ENCODE measurements around the gene LTB4R2. TPM values are rescaled to one million over a fixed set of nuclear protein-coding genes. Genes with fewer than 3 reads are reported as not detected.

LTB4R2 gene
- polyA plus RNA-seq, 2 of the 4 experiments (the other 2 are of a cell fraction): 5.8 to 8.6 TPM

DNA sequence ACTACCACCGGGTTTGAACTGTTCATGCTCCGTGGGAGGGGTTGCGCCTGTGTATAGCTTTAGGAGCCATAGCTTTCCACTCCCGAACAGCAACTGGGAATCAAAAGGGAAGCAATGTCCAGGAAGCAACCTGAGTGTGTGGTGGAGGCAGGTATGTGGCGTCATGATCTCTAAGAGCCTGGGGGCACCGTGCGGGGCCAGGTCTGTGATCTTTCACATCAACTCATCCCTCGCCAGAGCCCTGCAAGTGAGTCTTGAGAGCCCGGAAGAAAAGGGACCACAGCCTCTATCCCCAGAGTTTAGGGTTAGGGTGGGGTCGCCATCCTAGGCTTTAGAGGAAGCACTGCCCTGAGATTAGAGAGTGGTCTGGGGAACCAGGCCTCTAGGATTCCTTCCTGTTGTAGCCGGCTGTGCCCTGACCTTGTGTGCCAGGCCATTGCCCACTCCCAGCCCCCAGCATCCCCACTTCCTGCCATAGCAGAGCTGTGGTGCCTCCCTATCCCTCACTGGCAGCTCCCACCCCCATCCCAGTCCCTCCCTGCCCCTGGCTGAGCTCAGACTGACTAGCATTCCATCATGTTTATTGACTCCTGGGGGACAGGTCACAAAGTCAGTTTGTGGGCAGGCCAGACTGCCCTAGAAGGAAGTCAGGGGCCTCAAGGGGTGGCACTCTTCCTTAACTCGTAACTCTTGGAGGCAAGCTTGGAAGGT lies 25.7 kb downstream of the LTB4R2 start:
- FAIRE-seq (no peak), DNase-seq (ENCODE audit: low read depth in 1 of 2, low spot score in 1 of 2) (no peak), ATAC-seq (no peak)
- Histone ChIP-seq H3K27ac (no peak overlapping the region), H3K9me3 (no peaks in the 10 kb centered on the region), H3K4me2 (no peak overlapping the region), H3K4me3 (no peak overlapping the region), H3K4me1 (peaks cover 3% of the 10 kb centered on the region; the same call in 1 of the 3 replicates)
- no peak for TF ChIP-seq CBX8 (IDR thresholded peaks at IDR 0.05)
- no peak for TF ChIP-seq GATA3 (IDR thresholded peaks at IDR 0.05; ENCODE audit: borderline replicate concordance)
- TF ChIP-seq PHF8 (IDR thresholded peaks at IDR 0.05; ENCODE audit: borderline replicate concordance, low read depth): no peak
- no peak for TF ChIP-seq TFCP2L1 (CRISPR knock-in tag; IDR thresholded peaks at IDR 0.05)
- no peak for TF ChIP-seq E2F6 (IDR thresholded peaks at IDR 0.05; ENCODE audit: borderline replicate concordance, low read depth)
- TF ChIP-seq ZNF302 (CRISPR knock-in tag; IDR thresholded peaks at IDR 0.05): no peak
- TF ChIP-seq, protein P1, sequence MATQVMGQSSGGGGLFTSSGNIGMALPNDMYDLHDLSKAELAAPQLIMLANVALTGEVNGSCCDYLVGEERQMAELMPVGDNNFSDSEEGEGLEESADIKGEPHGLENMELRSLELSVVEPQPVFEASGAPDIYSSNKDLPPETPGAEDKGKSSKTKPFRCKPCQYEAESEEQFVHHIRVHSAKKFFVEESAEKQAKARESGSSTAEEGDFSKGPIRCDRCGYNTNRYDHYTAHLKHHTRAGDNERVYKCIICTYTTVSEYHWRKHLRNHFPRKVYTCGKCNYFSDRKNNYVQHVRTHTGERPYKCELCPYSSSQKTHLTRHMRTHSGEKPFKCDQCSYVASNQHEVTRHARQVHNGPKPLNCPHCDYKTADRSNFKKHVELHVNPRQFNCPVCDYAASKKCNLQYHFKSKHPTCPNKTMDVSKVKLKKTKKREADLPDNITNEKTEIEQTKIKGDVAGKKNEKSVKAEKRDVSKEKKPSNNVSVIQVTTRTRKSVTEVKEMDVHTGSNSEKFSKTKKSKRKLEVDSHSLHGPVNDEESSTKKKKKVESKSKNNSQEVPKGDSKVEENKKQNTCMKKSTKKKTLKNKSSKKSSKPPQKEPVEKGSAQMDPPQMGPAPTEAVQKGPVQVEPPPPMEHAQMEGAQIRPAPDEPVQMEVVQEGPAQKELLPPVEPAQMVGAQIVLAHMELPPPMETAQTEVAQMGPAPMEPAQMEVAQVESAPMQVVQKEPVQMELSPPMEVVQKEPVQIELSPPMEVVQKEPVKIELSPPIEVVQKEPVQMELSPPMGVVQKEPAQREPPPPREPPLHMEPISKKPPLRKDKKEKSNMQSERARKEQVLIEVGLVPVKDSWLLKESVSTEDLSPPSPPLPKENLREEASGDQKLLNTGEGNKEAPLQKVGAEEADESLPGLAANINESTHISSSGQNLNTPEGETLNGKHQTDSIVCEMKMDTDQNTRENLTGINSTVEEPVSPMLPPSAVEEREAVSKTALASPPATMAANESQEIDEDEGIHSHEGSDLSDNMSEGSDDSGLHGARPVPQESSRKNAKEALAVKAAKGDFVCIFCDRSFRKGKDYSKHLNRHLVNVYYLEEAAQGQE (IDR thresholded peaks at IDR 0.05): no peak
- no peak for TF ChIP-seq JUN (IDR thresholded peaks at IDR 0.05)
- no peak for TF ChIP-seq SREBF2 (IDR thresholded peaks at IDR 0.05)
- TF ChIP-seq EHF (CRISPR knock-in tag; IDR thresholded peaks at IDR 0.05): no peak
- TF ChIP-seq USF2 (IDR thresholded peaks at IDR 0.05): no peak
- TF ChIP-seq, protein P2, sequence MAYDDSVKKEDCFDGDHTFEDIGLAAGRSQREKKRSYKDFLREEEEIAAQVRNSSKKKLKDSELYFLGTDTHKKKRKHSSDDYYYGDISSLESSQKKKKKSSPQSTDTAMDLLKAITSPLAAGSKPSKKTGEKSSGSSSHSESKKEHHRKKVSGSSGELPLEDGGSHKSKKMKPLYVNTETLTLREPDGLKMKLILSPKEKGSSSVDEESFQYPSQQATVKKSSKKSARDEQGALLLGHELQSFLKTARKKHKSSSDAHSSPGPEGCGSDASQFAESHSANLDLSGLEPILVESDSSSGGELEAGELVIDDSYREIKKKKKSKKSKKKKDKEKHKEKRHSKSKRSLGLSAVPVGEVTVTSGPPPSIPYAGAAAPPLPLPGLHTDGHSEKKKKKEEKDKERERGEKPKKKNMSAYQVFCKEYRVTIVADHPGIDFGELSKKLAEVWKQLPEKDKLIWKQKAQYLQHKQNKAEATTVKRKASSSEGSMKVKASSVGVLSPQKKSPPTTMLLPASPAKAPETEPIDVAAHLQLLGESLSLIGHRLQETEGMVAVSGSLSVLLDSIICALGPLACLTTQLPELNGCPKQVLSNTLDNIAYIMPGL (CRISPR knock-in tag; IDR thresholded peaks at IDR 0.05; ENCODE audit: borderline replicate concordance): no peak
- TF ChIP-seq, protein P3, sequence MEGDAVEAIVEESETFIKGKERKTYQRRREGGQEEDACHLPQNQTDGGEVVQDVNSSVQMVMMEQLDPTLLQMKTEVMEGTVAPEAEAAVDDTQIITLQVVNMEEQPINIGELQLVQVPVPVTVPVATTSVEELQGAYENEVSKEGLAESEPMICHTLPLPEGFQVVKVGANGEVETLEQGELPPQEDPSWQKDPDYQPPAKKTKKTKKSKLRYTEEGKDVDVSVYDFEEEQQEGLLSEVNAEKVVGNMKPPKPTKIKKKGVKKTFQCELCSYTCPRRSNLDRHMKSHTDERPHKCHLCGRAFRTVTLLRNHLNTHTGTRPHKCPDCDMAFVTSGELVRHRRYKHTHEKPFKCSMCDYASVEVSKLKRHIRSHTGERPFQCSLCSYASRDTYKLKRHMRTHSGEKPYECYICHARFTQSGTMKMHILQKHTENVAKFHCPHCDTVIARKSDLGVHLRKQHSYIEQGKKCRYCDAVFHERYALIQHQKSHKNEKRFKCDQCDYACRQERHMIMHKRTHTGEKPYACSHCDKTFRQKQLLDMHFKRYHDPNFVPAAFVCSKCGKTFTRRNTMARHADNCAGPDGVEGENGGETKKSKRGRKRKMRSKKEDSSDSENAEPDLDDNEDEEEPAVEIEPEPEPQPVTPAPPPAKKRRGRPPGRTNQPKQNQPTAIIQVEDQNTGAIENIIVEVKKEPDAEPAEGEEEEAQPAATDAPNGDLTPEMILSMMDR (IDR thresholded peaks at IDR 0.05): no peak
- no peak for TF ChIP-seq HDAC2 (IDR thresholded peaks at IDR 0.05)
- TF ChIP-seq MAX (IDR thresholded peaks at IDR 0.05): no peak
- no peak for TF ChIP-seq HOXA7 (CRISPR knock-in tag; IDR thresholded peaks at IDR 0.05)
- TF ChIP-seq KDM5A (IDR thresholded peaks at IDR 0.05): no peak
- no peak for TF ChIP-seq ZFP36 (IDR thresholded peaks at IDR 0.05; ENCODE audit: borderline replicate concordance, partially characterized antibody)
- TF ChIP-seq CHD4 (IDR thresholded peaks at IDR 0.05; ENCODE audit: borderline replicate concordance): no peak
- CTCF ChIA-PET: interaction anchor here (1.0 to 46.6 kb wide), 8 partner anchors 9 to 105 kb away, joined by 3 to 1142 read pairs (median 23); partner anchors contain the start of genes CBLN3, CIDEB, KHNYN and SDR39U1
- WGBS (ENCODE audit: missing lambda C conversion rate): 82% methylated on average over 12 of the region's 12 CpGs
- POLR2A ChIA-PET: interaction anchor here (1.5 kb wide), 1 partner anchor 94 kb away, joined by 6 read pairs; the partner anchor contains the start of genes CBLN3 and KHNYN
